Measurements from ENCODE around the gene IQCM.
"Not testable (repeated sequence)": the region's sequence is repeated elsewhere in the genome, so short reads cannot be mapped to it uniquely, and the experiment has no call there.

IQCM gene

DNA sequence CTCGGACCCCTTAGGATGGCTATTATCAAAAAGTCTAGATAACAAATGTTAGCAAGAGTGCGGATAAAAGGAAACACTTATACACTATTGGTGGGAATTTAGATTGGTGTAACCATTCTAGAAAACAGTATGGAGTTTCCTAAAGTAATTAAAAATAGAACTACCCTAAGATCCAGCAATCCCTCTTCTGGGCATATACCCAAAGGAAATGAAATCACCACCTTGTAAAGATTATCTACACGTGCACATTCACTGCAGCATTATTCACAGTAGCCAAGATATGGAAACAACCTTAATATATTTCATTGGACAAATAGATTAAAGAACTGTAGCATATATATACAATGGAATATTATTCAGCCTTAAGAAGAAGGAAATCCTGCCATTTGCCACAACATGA, 462.4 kb downstream of the IQCM start:
- H3K4me1 ChIP-seq (ENCODE audit: insufficient read depth, insufficient read length) = no peaks in the 10 kb centered on the region
- no peaks in the 10 kb centered on the region for H3K9me3 ChIP-seq (ENCODE audit: insufficient read depth, low read length)
- no peak for DNase-seq (ENCODE audit: low read depth, low spot score)
- H3K4me3 ChIP-seq (ENCODE audit: insufficient read length, low read depth) = no peak overlapping the region
- H3K36me3 ChIP-seq (ENCODE audit: insufficient read depth, insufficient read length, low read length) = no peaks in the 10 kb centered on the region
- TF ChIP-seq YY1 (IDR thresholded peaks at IDR 0.05; ENCODE audit: insufficient read depth, insufficient read length) (no peak), ZNF274 (IDR thresholded peaks at IDR 0.05; ENCODE audit: low read depth, low read length) (no peak), SUZ12 (IDR thresholded peaks at IDR 0.05; ENCODE audit: extremely low read depth, insufficient read depth, insufficient read length) (no peak)
- no peak overlapping the region for H3K9ac ChIP-seq (ENCODE audit: insufficient read length, low read depth)
- no peaks in the 10 kb centered on the region for H3K27me3 ChIP-seq (ENCODE audit: insufficient read depth, insufficient read length)

DNA sequence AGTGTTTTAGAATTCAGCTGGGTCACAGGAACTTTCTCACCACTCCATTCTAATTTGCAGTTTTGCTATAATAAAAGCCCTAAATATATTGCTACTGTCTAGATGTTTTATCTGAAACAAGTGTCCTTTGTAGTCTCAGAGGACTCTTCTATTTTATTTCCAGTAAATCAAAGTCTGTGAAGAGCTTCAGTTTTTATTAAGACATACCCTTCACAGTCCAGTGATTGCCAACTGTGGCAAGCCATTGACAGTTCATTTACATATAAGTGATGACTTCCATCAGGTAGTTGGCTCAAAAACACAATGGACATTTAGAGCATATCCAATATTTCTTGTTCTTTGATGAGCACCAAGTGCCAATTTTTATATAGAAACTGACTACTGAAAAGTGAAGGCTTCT, 466.1 kb downstream of the IQCM start:
- H3K27me3 ChIP-seq (ENCODE audit: insufficient read depth, insufficient read length) = no peaks in the 10 kb centered on the region
- H3K9ac ChIP-seq (ENCODE audit: insufficient read length, low read depth) = no peak overlapping the region
- no peaks in the 10 kb centered on the region for H3K36me3 ChIP-seq (ENCODE audit: insufficient read depth, insufficient read length, low read length)
- H3K4me3 ChIP-seq (ENCODE audit: insufficient read length, low read depth) = no peak overlapping the region
- DNase-seq (ENCODE audit: low read depth, low spot score) = no peak
- TF ChIP-seq ZNF274 (IDR thresholded peaks at IDR 0.05; ENCODE audit: low read depth, low read length) = no peak
- no peak for TF ChIP-seq SUZ12 (IDR thresholded peaks at IDR 0.05; ENCODE audit: extremely low read depth, insufficient read depth, insufficient read length)
- TF ChIP-seq YY1 (IDR thresholded peaks at IDR 0.05; ENCODE audit: insufficient read depth, insufficient read length) = no peak
- H3K4me1 ChIP-seq (ENCODE audit: insufficient read depth, insufficient read length) = no peaks in the 10 kb centered on the region
- H3K9me3 ChIP-seq (ENCODE audit: insufficient read depth, low read length) = no peaks in the 10 kb centered on the region

DNA sequence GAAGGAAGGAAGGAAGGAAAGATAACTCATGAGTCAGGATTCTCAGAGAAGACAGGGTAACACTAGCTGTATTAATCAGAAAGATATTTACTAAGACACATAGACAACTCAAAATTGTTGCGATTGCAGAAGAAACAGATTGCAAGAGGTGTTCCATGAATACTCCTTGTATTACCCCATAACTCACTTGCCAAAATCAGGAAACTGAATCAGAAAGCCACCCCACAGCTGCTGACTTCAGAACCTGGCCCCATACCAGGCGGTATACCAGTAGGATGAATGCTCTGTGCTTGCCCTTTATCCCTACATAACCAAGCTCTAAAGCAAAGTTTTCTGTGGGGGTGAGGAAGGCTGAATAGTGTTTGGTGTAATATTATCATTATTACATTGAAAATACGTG, 468.5 kb downstream of the IQCM start:
- TF ChIP-seq SUZ12 (IDR thresholded peaks at IDR 0.05; ENCODE audit: extremely low read depth, insufficient read depth, insufficient read length) = no peak
- no peak for TF ChIP-seq YY1 (IDR thresholded peaks at IDR 0.05; ENCODE audit: insufficient read depth, insufficient read length)
- TF ChIP-seq ZNF274 (IDR thresholded peaks at IDR 0.05; ENCODE audit: low read depth, low read length) = no peak

DNA sequence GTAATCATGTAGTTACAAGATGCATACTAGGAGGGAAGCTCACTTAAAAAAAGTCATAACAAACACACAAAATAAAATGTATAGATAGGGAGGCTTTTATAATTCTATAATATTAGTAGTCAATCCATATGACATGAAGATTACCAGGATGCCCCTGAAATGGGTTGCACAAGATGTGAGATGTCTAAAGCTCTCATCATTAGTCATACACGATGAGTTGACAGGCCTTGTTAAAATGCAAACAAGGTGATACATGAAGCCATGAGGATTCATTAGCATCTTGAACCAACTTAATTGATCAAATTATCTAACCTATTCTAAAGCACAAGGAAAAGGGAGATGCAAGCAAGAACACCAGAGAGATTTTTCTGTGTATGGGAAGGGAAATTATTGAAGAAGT, 470.2 kb downstream of the IQCM start:
- H3K27me3 ChIP-seq (ENCODE audit: insufficient read depth, insufficient read length) = no peaks in the 10 kb centered on the region
- no peak for DNase-seq (ENCODE audit: low read depth, low spot score)
- TF ChIP-seq ZNF274 (IDR thresholded peaks at IDR 0.05; ENCODE audit: low read depth, low read length) = no peak
- no peak for TF ChIP-seq YY1 (IDR thresholded peaks at IDR 0.05; ENCODE audit: insufficient read depth, insufficient read length)
- no peak for TF ChIP-seq SUZ12 (IDR thresholded peaks at IDR 0.05; ENCODE audit: extremely low read depth, insufficient read depth, insufficient read length)
- no peak overlapping the region for H3K4me3 ChIP-seq (ENCODE audit: insufficient read length, low read depth)
- no peaks in the 10 kb centered on the region for H3K4me1 ChIP-seq (ENCODE audit: insufficient read depth, insufficient read length)
- H3K9me3 ChIP-seq (ENCODE audit: insufficient read depth, low read length) = no peaks in the 10 kb centered on the region
- no peak overlapping the region for H3K9ac ChIP-seq (ENCODE audit: insufficient read length, low read depth)
- H3K36me3 ChIP-seq (ENCODE audit: insufficient read depth, insufficient read length, low read length) = no peaks in the 10 kb centered on the region

More for the DNA sequence above, 468.5 kb downstream of the IQCM start:
- no peaks in the 10 kb centered on the region for H3K4me1 ChIP-seq (ENCODE audit: insufficient read depth, insufficient read length)
- no peak overlapping the region for H3K9ac ChIP-seq (ENCODE audit: insufficient read length, low read depth)
- no peaks in the 10 kb centered on the region for H3K27me3 ChIP-seq (ENCODE audit: insufficient read depth, insufficient read length)
- H3K36me3 ChIP-seq (ENCODE audit: insufficient read depth, insufficient read length, low read length) = no peaks in the 10 kb centered on the region
- no peaks in the 10 kb centered on the region for H3K9me3 ChIP-seq (ENCODE audit: insufficient read depth, low read length)
- no peak for DNase-seq (ENCODE audit: low read depth, low spot score)
- H3K4me3 ChIP-seq (ENCODE audit: insufficient read length, low read depth) = no peak overlapping the region

DNA sequence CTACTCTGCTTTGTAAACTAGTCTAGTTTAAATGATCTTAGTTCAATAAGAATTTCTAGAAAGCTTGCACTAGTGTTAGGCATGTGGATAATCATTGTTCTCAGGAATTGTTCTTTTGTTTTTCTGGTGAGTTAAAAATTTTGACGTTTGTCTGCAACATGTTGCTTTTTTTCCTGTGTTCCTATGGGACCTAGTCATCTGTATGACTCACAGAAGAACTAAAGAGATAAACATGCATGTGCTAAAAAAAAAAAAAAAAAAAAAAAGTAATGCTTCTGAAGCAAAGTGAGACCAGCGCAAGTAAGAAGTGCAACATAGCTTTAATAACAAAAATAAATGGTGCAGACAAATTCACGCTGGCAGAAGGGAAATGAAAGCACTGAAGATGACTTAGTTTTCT, 471.2 kb downstream of the IQCM start:
- Histone ChIP-seq H3K9ac (ENCODE audit: insufficient read length, low read depth) (no peak overlapping the region), H3K9me3 (ENCODE audit: insufficient read depth, low read length) (no peaks in the 10 kb centered on the region), H3K4me1 (ENCODE audit: insufficient read depth, insufficient read length) (no peaks in the 10 kb centered on the region), H3K27me3 (ENCODE audit: insufficient read depth, insufficient read length) (no peaks in the 10 kb centered on the region), H3K36me3 (ENCODE audit: insufficient read depth, insufficient read length, low read length) (no peaks in the 10 kb centered on the region), H3K4me3 (ENCODE audit: insufficient read length, low read depth) (no peak overlapping the region)
- TF ChIP-seq ZNF274 (IDR thresholded peaks at IDR 0.05; ENCODE audit: low read depth, low read length) (no peak), YY1 (IDR thresholded peaks at IDR 0.05; ENCODE audit: insufficient read depth, insufficient read length) (no peak), SUZ12 (IDR thresholded peaks at IDR 0.05; ENCODE audit: extremely low read depth, insufficient read depth, insufficient read length) (no peak)
- no peak for DNase-seq (ENCODE audit: low read depth, low spot score)

DNA sequence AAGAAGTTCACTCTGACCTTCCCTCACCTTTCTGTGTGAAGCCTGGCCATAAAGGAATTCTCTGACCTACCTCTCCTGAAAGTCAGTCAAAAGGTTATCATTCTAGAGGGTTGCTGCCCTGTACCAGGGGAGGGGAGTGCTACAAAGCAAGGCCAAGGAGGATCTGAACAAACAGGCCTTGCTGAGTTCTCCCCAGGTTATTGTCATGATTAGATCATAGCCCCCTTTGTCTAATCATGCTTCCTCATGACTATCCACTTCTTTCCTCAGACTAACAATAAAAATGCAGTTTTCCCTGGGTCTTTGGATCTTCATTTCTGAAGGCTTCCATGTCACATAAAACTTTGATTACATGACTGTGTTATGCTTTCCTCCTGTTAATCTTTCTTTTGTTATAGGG, 472.0 kb downstream of the IQCM start:
- Histone ChIP-seq H3K9ac (ENCODE audit: insufficient read length, low read depth) (no peak overlapping the region), H3K4me3 (ENCODE audit: insufficient read length, low read depth) (no peak overlapping the region), H3K9me3 (ENCODE audit: insufficient read depth, low read length) (no peaks in the 10 kb centered on the region), H3K27me3 (ENCODE audit: insufficient read depth, insufficient read length) (no peaks in the 10 kb centered on the region), H3K4me1 (ENCODE audit: insufficient read depth, insufficient read length) (no peaks in the 10 kb centered on the region), H3K36me3 (ENCODE audit: insufficient read depth, insufficient read length, low read length) (no peaks in the 10 kb centered on the region)
- TF ChIP-seq ZNF274 (IDR thresholded peaks at IDR 0.05; ENCODE audit: low read depth, low read length) = no peak
- TF ChIP-seq YY1 (IDR thresholded peaks at IDR 0.05; ENCODE audit: insufficient read depth, insufficient read length) = no peak
- TF ChIP-seq SUZ12 (IDR thresholded peaks at IDR 0.05; ENCODE audit: extremely low read depth, insufficient read depth, insufficient read length) = no peak
- no peak for DNase-seq (ENCODE audit: low read depth, low spot score)

DNA sequence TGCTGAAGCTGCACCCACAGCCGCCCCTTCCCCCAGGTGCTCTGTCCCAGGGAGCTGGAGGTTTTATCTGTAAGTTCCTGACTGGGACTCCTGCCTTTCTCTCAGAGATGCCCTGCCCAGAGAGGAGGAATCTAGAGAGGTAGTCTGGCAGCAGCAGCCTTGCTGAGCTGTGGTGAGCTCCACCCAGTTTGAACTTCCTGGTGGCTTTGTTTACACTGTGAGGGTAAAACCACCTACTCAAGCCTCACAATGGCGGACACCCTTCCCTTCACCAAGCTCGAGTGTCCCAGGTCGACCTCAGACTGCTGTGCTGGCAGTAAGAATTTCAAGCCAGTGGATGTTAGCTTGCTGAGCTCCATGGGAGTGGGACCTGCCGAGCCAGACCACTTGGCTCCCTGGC, 474.5 kb downstream of the IQCM start:
- H3K36me3 ChIP-seq (ENCODE audit: insufficient read depth, insufficient read length, low read length); DNase-seq (ENCODE audit: low read depth, low spot score); H3K4me3 ChIP-seq (ENCODE audit: insufficient read length, low read depth); H3K4me1 ChIP-seq (ENCODE audit: insufficient read depth, insufficient read length); H3K9ac ChIP-seq (ENCODE audit: insufficient read length, low read depth); H3K9me3 ChIP-seq (ENCODE audit: insufficient read depth, low read length); H3K27me3 ChIP-seq (ENCODE audit: insufficient read depth, insufficient read length): not testable (repeated sequence)

DNA sequence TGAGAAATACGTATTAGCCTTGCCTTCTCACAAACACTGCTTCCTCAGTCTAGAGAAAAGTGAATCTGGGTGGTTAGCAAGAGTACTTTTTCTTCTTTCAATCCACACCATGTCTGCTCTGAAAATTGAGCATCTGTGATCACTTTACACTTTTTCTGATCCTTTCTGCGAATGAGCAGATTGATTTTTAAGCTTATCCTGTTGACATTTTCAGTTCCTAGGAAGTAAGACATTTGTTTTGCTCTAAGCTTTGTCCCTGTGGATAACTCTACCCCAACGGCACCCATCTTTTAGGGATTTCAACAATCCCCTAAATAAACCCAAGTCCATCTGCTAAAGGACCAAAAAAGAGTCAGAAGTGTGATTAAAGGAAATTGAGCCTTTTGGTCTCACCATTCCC, 487.5 kb downstream of the IQCM start:
- no peaks in the 10 kb centered on the region for H3K27me3 ChIP-seq (ENCODE audit: insufficient read depth, insufficient read length)
- no peak overlapping the region for H3K4me3 ChIP-seq (ENCODE audit: insufficient read length, low read depth)
- H3K4me1 ChIP-seq (ENCODE audit: insufficient read depth, insufficient read length) = no peaks in the 10 kb centered on the region
- H3K9ac ChIP-seq (ENCODE audit: insufficient read length, low read depth) = no peak overlapping the region
- no peaks in the 10 kb centered on the region for H3K36me3 ChIP-seq (ENCODE audit: insufficient read depth, insufficient read length, low read length)
- TF ChIP-seq SUZ12 (IDR thresholded peaks at IDR 0.05; ENCODE audit: extremely low read depth, insufficient read depth, insufficient read length) (no peak), ZNF274 (IDR thresholded peaks at IDR 0.05; ENCODE audit: low read depth, low read length) (no peak), YY1 (IDR thresholded peaks at IDR 0.05; ENCODE audit: insufficient read depth, insufficient read length) (no peak)
- no peak for DNase-seq (ENCODE audit: low read depth, low spot score)
- H3K9me3 ChIP-seq (ENCODE audit: insufficient read depth, low read length) = no peaks in the 10 kb centered on the region

Measured in NT2/D1 (cell line).